Colonic mucosa (tissue), 4 donors: ENCODE data around the gene B3GALT6. TPM values are rescaled to one million over a fixed set of nuclear protein-coding genes. Genes with fewer than 3 reads are reported as not detected.

Experiments
- DNase-seq: peaks from one replicate; pipeline ENCODE4 v3.0.0-alpha.2; 2020
- H3K27ac ChIP-seq: fragments of 200-600 bp; one replicate; pipeline ENCODE4 v1.8.0; 2021
- H3K27me3 ChIP-seq: fragments of 200-600 bp; one replicate; pipeline ENCODE4 v1.8.0; 2021
- H3K36me3 ChIP-seq: fragments of 200-600 bp; one replicate; pipeline ENCODE4 v1.8.0; 2021
- H3K4me1 ChIP-seq: fragments of 200-600 bp; one replicate; pipeline ENCODE4 v1.8.0; 2021; ENCODE audit warnings: mild to moderate bottlenecking
- H3K4me3 ChIP-seq: fragments of 200-600 bp; one replicate; pipeline ENCODE4 v1.8.0; 2021
- H3K9ac ChIP-seq, 2 donors: one replicate each; pipeline ENCODE4 v1.7.0; 2013; ENCODE audit warnings: control low read depth in 2 of 2, low read depth in 2 of 2, low read length in 2 of 2
- H3K9me3 ChIP-seq: fragments of 200-600 bp; one replicate; pipeline ENCODE4 v1.8.0; 2021
- CTCF ChIP-seq: fragments of 200-600 bp; IDR thresholded peaks from one replicate; pipeline ENCODE4 v1.8.0; 2022; ENCODE audit warnings: antibody characterized with exemption, mild to moderate bottlenecking
- intact Hi-C: fragments of 100-400 bp; cut with DNase I; formaldehyde crosslinking; loops from one replicate; pipeline ENCODE4 v1.14.1; 2022
- total RNA-seq, 2 donors: library from RNA; stranded (reverse); fragmentation: NEBNext Ultra II Directional in 1 of 2; extraction: Animal tissue kit (Norgen Biotek cat#: 25700) in 1 of 2; gene quantifications; one replicate each; pipeline ENCODE4 v1.2.1, GENCODE V29; 2021
- donor health status: healthy.
- donor health status: DM: no; HTN: no; CAD: no.
- donor health status: DM: no; HTN: no; CAD: no.

B3GALT6 gene
- total RNA-seq, 2 donors from 2014 or later, result 8.0 to 12.0 TPM

GRCh38 chr1:1260843-1261560 is 29.0 kb downstream of the B3GALT6 start:
- no peaks in the 10 kb centered on the region for H3K4me1 ChIP-seq
- no peaks in the 10 kb centered on the region for H3K9me3 ChIP-seq
- peaks cover 14% of the 10 kb centered on the region for H3K36me3 ChIP-seq
- DNase-seq, result no peak
- no peak overlapping the region for H3K4me3 ChIP-seq
- TF ChIP-seq CTCF, result no peak
- no peak overlapping the region for H3K27ac ChIP-seq
- no peak overlapping the region for H3K9ac ChIP-seq
- intact Hi-C loops, result no loop called here
- no peaks in the 10 kb centered on the region for H3K27me3 ChIP-seq

- Histone ChIP-seq H3K27me3 (no peaks in the 10 kb centered on the region), H3K9ac (no peak overlapping the region), H3K4me1 (no peaks in the 10 kb centered on the region), H3K36me3 (peaks cover 14% of the 10 kb centered on the region), H3K4me3 (no peak overlapping the region), H3K27ac (no peak overlapping the region), H3K9me3 (no peaks in the 10 kb centered on the region)
- intact Hi-C loops, result no loop called here
- TF ChIP-seq CTCF, result no peak
- no peak for DNase-seq
These were observed 30.0 kb downstream of the B3GALT6 start for GRCh38 chr1:1262071-1262470.

- no peak overlapping the region for H3K9ac ChIP-seq
- H3K4me1 ChIP-seq, result no peaks in the 10 kb centered on the region
- no peak for TF ChIP-seq CTCF
- H3K36me3 ChIP-seq, result peaks cover 14% of the 10 kb centered on the region
- no peaks in the 10 kb centered on the region for H3K9me3 ChIP-seq
- no peak for DNase-seq
- no peak overlapping the region for H3K27ac ChIP-seq
- intact Hi-C loops, result no loop called here
- no peak overlapping the region for H3K4me3 ChIP-seq
- H3K27me3 ChIP-seq, result no peaks in the 10 kb centered on the region
These were observed 30.7 kb downstream of the B3GALT6 start for GRCh38 chr1:1262758-1263157.

- H3K36me3 ChIP-seq, result peaks cover 14% of the 10 kb centered on the region
- no peaks in the 10 kb centered on the region for H3K9me3 ChIP-seq
- TF ChIP-seq CTCF, result no peak
- no peak overlapping the region for H3K9ac ChIP-seq
- no peaks in the 10 kb centered on the region for H3K4me1 ChIP-seq
- no peak for DNase-seq
- H3K27me3 ChIP-seq, result no peaks in the 10 kb centered on the region
- H3K4me3 ChIP-seq, result no peak overlapping the region
- H3K27ac ChIP-seq, result no peak overlapping the region
- intact Hi-C loops, result no loop called here
These were observed 32.0 kb downstream of the B3GALT6 start for GRCh38 chr1:1264026-1264425.

- no peak for TF ChIP-seq CTCF
- Histone ChIP-seq H3K27ac (no peak overlapping the region), H3K27me3 (no peaks in the 10 kb centered on the region), H3K9me3 (no peaks in the 10 kb centered on the region), H3K4me3 (no peak overlapping the region), H3K36me3 (peaks cover 14% of the 10 kb centered on the region), H3K9ac (no peak overlapping the region), H3K4me1 (no peaks in the 10 kb centered on the region)
- intact Hi-C loops, result no loop called here
- DNase-seq, result no peak
These were observed 32.8 kb downstream of the B3GALT6 start for GRCh38 chr1:1264868-1265272.
